Muscle layer of colon (tissue), 2 donors: ENCODE measurements around the gene CFAP99.

ENCODE experiments used
- H3K27ac ChIP-seq: one replicate; pipeline ENCODE4 v1.7.0; 2013; ENCODE audit warnings: low read depth, mild to moderate bottlenecking, low read length, moderate library complexity
- H3K27me3 ChIP-seq, 2 donors: one replicate each; pipeline ENCODE4 v1.7.0; 2013; ENCODE audit warnings: low read length in 2 of 2, mild to moderate bottlenecking in 2 of 2; ENCODE audit not compliant: insufficient read depth in 2 of 2, control insufficient read depth in 1 of 2
- H3K36me3 ChIP-seq: one replicate; pipeline ENCODE4 v1.7.0; 2013; ENCODE audit warnings: mild to moderate bottlenecking, low read length; ENCODE audit not compliant: insufficient read depth
- H3K4me1 ChIP-seq: one replicate; pipeline ENCODE4 v1.7.0; 2013; ENCODE audit warnings: mild to moderate bottlenecking, low read length; ENCODE audit not compliant: insufficient read depth
- H3K4me3 ChIP-seq, 2 donors: one replicate each; pipeline ENCODE4 v1.7.0; 2013; ENCODE audit warnings: low read length in 2 of 2, low read depth in 1 of 2, mild to moderate bottlenecking in 1 of 2, moderate library complexity in 1 of 2
- H3K9ac ChIP-seq: one replicate; pipeline ENCODE4 v1.7.0; 2013; ENCODE audit warnings: low read length
- H3K9me3 ChIP-seq: one replicate; pipeline ENCODE4 v1.7.0; 2013; ENCODE audit warnings: mild to moderate bottlenecking, low read length
- donor health status: abdominal sarcoma.
- donor health status: Adenocarcinoma of cecum.

The CFAP99 gene

GRCh38 chr4:2510351-2511259 is 91.8 kb downstream of the CFAP99 start:
- Histone ChIP-seq H3K36me3 (peaks cover 49% of the 10 kb centered on the region), H3K9ac (no peak overlapping the region), H3K4me1 (no peaks in the 10 kb centered on the region), H3K27me3 (no peaks in the 10 kb centered on the region), H3K27ac (no peak overlapping the region), H3K4me3 (no peak overlapping the region), H3K9me3 (no peaks in the 10 kb centered on the region)

DNA sequence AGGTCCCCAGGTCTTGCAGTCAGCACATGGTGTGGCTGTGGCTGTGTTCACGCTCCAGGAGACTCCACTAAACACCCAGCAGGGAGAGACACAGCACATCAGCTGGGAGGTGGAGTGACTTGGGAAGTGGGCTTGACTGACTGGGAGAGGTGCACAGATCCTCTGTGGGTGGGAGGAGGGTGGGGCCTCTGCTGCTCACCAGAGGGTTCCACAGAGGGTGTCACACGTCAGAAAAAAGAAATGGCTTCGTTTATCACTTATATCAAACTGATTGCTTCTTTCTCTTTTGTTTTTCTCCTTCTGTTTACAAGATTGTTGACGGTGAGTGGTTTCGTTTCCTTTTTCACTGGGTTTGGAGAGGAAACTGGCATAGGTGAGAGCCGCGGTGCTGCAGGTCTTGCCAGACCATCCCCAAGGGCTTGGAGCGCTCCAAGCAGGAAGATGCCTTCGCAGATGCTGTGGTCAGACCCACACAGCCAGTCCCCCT is 92.9 kb downstream of the CFAP99 start:
- H3K27ac ChIP-seq, result no peak overlapping the region
- H3K27me3 ChIP-seq, result no peaks in the 10 kb centered on the region
- H3K36me3 ChIP-seq, result peaks cover 49% of the 10 kb centered on the region
- no peak overlapping the region for H3K9ac ChIP-seq
- no peaks in the 10 kb centered on the region for H3K9me3 ChIP-seq
- no peak overlapping the region for H3K4me3 ChIP-seq
- H3K4me1 ChIP-seq, result peaks cover 6% of the 10 kb centered on the region
